ENCODE results near the gene VAV2.
"Not testable (repeated sequence)": the region's sequence is repeated elsewhere in the genome, so short reads cannot be mapped to it uniquely, and the experiment has no call there.

VAV2 gene

DNA sequence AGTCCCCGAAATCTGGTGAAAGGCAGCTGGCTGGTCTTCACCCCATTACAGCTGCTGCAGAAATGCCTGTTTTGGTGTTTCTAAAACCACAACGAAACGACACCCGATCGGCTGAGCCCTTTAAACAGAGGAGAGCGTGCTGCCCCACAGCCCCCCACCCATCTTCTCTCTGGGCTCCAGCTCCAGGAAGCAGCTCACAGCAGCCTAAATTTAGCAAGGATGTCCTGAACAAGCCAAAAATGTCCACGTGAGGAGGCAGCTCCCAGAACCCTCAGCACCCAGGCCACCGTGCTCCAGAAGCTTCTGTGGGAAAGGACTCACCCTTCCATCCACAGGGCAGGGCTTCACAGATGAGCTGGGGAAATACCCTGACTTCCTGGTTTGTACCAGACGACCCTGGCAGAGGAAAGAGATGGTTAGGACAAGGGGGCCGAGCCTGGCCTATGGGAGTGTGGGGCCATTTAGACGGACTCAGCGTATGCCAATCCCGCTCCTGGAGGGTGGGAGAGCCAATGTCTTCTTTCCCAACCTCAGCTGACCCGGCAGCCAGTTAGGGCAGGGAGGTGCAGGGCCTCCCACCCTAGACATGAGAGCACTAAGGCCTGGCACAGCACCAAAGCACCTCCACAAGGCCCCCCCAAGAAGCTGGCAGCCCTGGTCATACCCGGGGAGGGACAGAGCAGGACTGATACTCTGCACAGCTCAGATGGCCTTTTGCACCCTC lies 214.9 kb downstream of the VAV2 start:
- no peak for DNase-seq

- no peak for DNase-seq
Observed at GRCh38 chr9:133775951-133776905, 215.9 kb downstream of the VAV2 start.

- DNase-seq = no peak
Observed at GRCh38 chr9:133775291-133775690, 216.8 kb downstream of the VAV2 start.

DNA sequence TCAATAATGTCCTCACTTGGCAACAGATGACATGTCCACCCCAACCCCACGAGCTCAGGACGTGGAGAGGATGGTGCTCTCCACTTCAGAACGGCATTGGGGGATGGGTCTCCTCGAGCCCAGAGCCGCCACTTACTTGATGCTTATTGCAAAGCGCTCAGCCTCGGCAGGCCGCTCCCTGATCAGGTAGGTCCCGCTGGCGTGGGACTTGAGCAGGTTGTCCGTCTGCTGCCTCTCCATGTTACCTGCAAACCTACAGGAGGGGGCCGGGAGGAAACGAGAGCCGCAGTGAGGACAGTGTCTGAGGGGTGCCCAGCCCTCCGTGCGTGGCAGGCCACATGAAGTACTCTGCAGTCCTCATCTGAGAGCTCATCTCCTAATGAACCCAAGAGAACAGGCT lies 217.3 kb downstream of the VAV2 start:
- no peak for DNase-seq

DNA sequence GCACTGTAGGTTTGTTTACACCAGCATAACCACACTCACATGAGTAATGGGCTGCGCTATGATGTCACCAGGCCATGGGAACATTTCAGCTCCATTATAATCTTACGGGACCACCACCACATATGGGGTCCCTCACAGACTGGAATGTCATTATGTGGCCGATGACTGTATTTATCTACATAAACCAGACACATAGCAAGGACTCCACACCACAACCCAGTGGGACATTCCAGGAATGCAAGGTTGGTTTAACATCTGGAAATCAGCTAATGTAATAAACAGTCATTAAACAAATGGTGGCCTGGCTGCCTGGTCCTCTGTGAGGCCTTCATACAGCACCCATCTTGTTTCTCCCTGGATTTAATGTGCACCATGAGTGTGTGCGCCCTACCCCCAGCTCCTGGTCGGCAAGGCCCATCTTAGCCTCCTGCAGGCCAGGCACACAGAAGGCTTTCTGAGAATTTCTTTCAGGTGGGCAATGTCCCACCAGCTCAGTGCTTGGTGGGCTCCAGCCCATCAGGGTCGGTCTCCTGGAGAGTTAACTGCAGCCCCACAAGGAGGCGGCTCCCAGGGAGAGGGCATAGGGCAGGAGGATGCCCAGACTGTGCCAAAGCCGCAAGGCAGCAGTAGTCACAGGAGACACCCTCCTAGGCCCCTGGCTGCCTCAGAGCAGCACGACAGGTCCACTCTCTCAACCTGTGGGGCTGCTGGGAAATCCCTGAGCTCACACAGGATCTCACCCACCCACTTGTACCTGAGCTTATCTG lies 218.1 kb downstream of the VAV2 start:
- DNase-seq = no peak

DNA sequence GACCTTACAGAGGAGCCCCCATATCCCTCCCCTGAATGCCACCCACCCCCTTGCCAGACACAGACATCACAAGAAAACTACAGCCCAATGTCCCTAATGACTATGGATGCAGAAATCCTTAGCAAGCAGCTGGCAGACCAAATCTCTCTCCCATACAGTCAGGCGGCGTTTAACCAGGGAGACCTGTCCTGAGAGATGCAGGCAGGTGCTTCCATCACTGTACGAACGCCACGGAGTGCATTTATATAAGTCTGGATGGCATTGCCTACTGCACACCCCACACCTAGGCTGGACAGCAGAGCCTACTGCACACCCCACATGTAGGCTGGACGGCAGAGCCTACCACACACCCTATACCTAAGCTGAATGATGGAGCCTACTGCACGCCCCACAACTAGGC lies 219.5 kb downstream of the VAV2 start:
- DNase-seq = no peak

DNA sequence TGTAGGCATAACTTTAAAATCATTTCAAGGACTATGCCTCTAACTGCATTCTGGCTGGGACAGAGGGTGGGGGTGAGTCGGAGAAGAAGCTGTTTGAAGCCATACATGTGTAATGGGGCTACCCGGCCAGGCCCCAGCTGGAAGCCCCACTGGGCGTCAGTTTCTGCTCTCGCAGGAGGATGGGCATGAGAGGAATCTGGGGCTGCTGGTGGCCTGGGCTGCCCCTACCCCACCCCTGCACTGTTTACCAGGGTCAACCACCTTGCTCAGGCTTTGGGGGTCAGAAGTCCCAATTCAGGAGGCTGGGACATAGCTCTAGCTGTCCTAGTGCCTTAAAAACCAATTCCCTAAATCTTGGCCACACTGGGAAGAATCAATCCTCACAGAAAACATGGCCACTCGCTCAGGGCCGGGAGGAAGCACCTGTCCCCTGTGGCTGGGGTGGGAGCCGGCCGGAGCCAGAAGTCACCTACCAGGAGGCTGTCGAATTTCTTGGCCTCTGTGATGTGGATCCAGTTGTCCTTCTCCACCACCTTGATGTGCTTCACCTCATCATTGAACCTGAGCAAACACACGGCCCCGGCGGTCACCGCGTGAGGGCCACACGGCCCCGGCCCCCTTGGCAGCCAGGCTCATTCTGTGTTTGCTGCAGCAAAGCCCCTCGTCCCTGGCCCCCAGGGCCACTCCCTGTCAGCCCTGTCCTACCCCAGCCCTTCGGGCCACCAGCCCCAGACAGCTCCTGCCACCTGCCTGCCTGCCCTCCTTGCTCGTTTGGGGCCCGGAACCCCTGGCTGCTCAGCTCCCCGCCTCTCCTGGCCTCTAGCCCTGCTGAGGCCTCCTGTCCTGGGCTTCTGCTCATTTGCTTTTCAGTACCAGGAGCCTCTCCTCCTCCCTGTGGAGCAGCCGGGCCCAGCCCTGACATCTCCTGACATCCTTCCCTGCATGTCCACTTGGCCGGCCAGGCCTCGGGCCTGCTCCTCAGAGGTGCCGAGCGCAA lies 220.3 kb downstream of the VAV2 start:
- no peak for DNase-seq

DNA sequence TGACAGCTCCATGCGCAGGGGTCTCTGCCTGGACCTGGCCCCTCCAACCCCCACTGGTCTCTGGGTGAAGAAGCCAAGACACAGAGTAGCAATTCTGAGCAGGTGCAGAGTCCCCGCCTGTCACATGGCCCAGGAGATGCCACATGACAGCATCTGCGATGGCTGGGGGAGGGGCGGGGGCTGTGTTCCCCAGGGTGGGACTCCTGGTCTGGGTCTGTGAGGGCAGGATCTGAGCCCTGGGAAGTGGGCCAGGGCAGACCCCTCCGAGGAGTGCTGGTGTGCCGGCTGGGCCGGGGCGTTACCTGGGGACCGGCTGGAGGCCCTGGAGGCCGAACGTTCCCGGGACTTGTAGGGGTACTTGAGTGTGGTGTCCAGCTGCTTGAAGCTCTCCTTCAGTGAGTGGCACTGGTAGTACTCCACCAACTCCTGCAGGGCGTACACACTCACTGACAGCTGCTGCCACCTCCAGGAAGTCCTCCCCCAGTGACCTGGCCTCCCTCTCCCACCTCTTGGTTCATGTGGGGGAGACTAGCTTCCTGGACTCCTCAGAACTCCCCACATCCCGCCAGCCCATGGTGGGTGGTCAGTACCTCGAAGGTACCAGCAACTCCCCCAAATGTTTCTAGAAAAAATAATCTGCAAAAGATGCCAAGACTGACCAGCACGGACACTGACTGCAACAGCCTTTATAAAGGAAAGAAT lies 221.9 kb downstream of the VAV2 start:
- no peak for DNase-seq

DNA sequence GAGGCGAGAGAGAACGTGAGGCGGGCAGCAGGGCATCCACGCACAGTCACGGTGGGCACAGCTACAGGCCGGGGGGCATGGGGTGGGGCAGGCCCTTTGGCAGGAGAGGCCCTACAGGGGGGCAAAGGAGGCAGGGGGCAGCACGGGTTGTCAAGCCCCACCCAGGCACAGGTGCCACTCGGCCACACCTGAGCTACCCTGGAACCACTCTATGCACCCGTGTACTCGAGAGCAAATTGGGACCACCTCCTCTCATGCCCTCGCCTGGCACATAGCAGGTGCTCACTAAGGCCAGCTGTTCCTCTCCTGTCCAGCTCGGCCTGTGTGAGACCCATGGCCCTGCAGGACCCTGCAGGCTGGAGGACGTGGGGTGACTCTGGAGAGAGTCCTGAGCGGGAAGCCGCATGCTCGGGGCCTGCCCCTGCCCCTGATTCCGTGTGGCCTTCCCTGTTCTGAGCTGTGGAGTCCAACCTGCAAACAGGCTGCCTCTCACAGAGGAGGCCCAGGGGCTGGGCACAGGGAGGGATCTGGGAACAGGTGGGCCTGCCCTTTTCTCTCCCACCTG lies 222.5 kb downstream of the VAV2 start:
- no peak for DNase-seq

GRCh38 chr9:133768859-133769510 lies 223.1 kb downstream of the VAV2 start:
- DNase-seq = no peak

DNA sequence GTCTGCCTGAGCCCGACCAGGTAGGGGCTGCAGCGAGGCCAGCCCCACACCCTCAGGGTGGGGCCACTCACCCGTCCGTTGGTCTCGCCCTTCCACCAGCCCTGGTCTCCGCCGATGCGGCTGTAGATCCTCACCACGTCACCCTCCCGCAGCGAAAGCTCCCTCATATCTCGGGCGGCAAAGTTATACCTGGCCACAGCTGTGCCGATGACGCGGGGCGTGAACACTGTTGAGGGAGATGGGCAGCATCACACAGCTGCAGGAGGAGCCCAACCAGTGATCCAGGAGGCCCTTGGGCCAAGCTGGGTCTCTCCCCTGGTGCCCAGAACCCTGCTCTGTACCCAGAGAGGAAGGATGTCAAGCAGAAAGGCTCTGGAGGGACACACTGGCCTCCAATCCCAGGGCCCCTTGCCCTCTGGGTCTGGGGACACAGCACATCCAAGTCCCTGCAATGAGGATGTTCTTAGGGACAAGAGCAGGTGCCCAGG lies 223.7 kb downstream of the VAV2 start:
- DNase-seq = no peak

GRCh38 chr9:133767625-133768024 lies 224.5 kb downstream of the VAV2 start:
- DNase-seq = no peak

DNA sequence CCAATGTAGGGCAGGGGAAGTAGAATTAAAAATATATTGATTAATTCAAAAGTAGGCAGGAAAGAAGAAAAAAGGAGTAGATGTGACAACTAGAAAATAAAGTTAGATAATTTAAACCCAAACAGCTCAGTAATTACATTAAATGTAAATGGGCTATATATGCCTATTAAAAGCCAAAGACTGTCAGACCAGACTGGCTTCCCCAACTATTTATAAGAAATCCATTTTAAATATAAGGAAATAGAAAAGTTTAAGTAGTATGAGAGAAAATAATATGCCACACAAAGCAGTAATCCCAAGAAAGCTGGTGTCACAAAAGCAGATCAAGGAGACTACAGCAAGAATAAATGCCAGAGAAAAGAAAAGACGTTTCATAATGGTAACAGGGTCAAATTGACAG lies 225.1 kb downstream of the VAV2 start:
- no peak for DNase-seq

DNA sequence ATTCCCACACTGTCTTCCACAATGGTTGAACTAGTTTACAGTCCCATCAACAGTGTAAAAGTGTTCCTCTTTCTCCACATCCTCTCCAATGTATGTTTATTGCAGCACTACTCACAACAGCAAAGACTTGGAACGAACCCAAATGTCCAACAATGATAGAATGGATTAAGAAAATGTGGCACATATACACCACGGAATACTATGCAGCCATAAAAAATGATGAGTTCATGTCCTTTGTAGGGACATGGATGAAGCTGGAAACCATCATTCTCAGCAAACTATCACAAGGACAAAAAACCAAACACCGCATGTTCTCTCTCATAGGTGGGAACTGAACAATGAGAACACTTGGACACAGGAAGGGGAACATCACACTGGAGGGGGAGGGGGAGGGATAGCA lies 225.9 kb downstream of the VAV2 start:
- not testable (repeated sequence) for DNase-seq

GRCh38 chr9:133763272-133764183 lies 228.6 kb downstream of the VAV2 start:
- no peak for DNase-seq

- DNase-seq = no peak
Observed at GRCh38 chr9:133762488-133763271, 229.4 kb downstream of the VAV2 start.

- no peak for DNase-seq
Observed at GRCh38 chr9:133761641-133762248, 230.4 kb downstream of the VAV2 start.
